ENCODE results near the gene WDR33. TPM values are rescaled to one million over a fixed set of nuclear protein-coding genes. Genes with fewer than 3 reads are reported as not detected.

The WDR33 gene
- total and polyA plus RNA-seq, 10 of the 15 experiments (the other 5 are each of a cell fraction or from before 2014, with no cell fraction given) = 29.2 to 73.8 (median 45.6) TPM

- ATAC-seq = no peak
- no peak for TF ChIP-seq POLR2AphosphoS5 (IDR thresholded peaks at IDR 0.05; ENCODE audit: low read length)
- no peak for TF ChIP-seq SMC3 (IDR thresholded peaks at IDR 0.05; ENCODE audit: borderline replicate concordance, low read length)
- no peak for TF ChIP-seq ASH2L (IDR thresholded peaks at IDR 0.05; ENCODE audit: borderline replicate concordance, low read depth)
- no peak for TF ChIP-seq LARP7 (IDR thresholded peaks at IDR 0.05)
- TF ChIP-seq FOXK2 (IDR thresholded peaks at IDR 0.05) = no peak
- TF ChIP-seq SKIL (IDR thresholded peaks at IDR 0.05; ENCODE audit: low read depth, poor library complexity, severe bottlenecking) = no peak
- TF ChIP-seq ZBTB4 (CRISPR knock-in tag; IDR thresholded peaks at IDR 0.05) = no peak
- no peak for TF ChIP-seq BACH1 (IDR thresholded peaks at IDR 0.05; ENCODE audit: borderline replicate concordance)
- TF ChIP-seq ZNF217 (IDR thresholded peaks at IDR 0.05) = no peak
- TF ChIP-seq SIN3A (IDR thresholded peaks at IDR 0.05; ENCODE audit: low read depth, low read length) = no peak
- TF ChIP-seq NFIC (IDR thresholded peaks at IDR 0.05; ENCODE audit: low read depth, low read length) = no peak
- no peak for TF ChIP-seq ZNF274 (IDR thresholded peaks at IDR 0.05; ENCODE audit: insufficient read depth, insufficient read length)
- TF ChIP-seq ZNF384 (IDR thresholded peaks at IDR 0.05; ENCODE audit: borderline replicate concordance, low read depth, low read length) = no peak
- ChIA-PET CTCF (no interaction called here), SMC1A (ENCODE audit: uncharacterized antibody, unreplicated experiment) (no interaction called here), RAD21 (ENCODE audit: unreplicated experiment) (no interaction called here), POLR2A (no interaction called here)
- no peaks in the 10 kb centered on the region for H3K9me3 ChIP-seq (replicated peaks; ENCODE audit: control insufficient read depth, insufficient read depth, low read length)
- WGBS (ENCODE audit: insufficient coverage, insufficient replicate concordance, low lambda C conversion rate, missing lambda C conversion rate) = 61% methylated on average over 17 of the region's 17 CpGs
- H2AFZ ChIP-seq (ENCODE audit: control insufficient read depth, low read depth, low read length) = no peak overlapping the region
- H3K79me2 ChIP-seq (ENCODE audit: control insufficient read depth, insufficient read depth, low read length) = no peaks in the 10 kb centered on the region
- in situ Hi-C loops (cut with MboI) (no loop called here), intact Hi-C loops (cut with micrococcal nuclease; ENCODE audit: unreplicated experiment) (no loop called here)
- no peak overlapping the region for H3K9ac ChIP-seq (ENCODE audit: control insufficient read depth, insufficient read depth, low read length)
- BruUV-seq (replicated peaks) = no TSS peak
- peaks cover 9 to 17% of the 10 kb centered on the region in 2 experiments for H3K27me3 ChIP-seq (replicated peaks in 1 of 2; ENCODE audit: control insufficient read depth in 2 of 2, insufficient read depth in 2 of 2, low read length in 1 of 2)
- no peak for DNase-seq (ENCODE audit: low read depth, low spot score)
- no peak for FAIRE-seq
- H3K4me1 ChIP-seq (ENCODE audit: control insufficient read depth, insufficient read depth, low read length) = no peaks in the 10 kb centered on the region
- no peak overlapping the region for H3K27ac ChIP-seq (ENCODE audit: control insufficient read depth, insufficient read depth)
- no peak overlapping the region for H3K4me3 ChIP-seq
- H3K4me2 ChIP-seq (ENCODE audit: control insufficient read depth, insufficient read depth) = no peak overlapping the region
- no peaks in the 10 kb centered on the region for H3K36me3 ChIP-seq (ENCODE audit: control insufficient read depth in 2 of 2, insufficient read depth in 2 of 2, low read length in 1 of 2)
- H4K20me1 ChIP-seq (ENCODE audit: control insufficient read depth, insufficient read depth) = 0 out of 2 replicates have a peak, but pooled peaks cover 3% of the 10 kb centered on the region
Measured at GRCh38 chr2:127673291-127674069, 137.5 kb downstream of the WDR33 start.
